Activated naive CD8-positive, alpha-beta T cell (primary cell): ENCODE measurements around the gene ACTC1.
"Not testable (repeated sequence)": the region's sequence is repeated elsewhere in the genome, so short reads cannot be mapped to it uniquely, and the experiment has no call there.

Source experiments
- H3K27ac Mint-ChIP-seq: one replicate; pipeline ENCODE4 v1.8.0; 2021; ENCODE audit warnings: mixed read lengths
- H3K27me3 Mint-ChIP-seq: one replicate; pipeline ENCODE4 v1.8.0; 2021; ENCODE audit warnings: mixed read lengths
- H3K36me3 Mint-ChIP-seq: one replicate; pipeline ENCODE4 v1.8.0; 2021; ENCODE audit warnings: mixed read lengths
- H3K4me1 Mint-ChIP-seq: one replicate; pipeline ENCODE4 v1.8.0; 2021; ENCODE audit warnings: low read depth, mixed read lengths
- H3K4me3 Mint-ChIP-seq: one replicate; pipeline ENCODE4 v1.8.0; 2021; ENCODE audit warnings: mild to moderate bottlenecking, mixed read lengths
- H3K9me3 Mint-ChIP-seq: one replicate; pipeline ENCODE4 v1.8.0; 2021; ENCODE audit warnings: low read depth, mixed read lengths

The ACTC1 gene

DNA sequence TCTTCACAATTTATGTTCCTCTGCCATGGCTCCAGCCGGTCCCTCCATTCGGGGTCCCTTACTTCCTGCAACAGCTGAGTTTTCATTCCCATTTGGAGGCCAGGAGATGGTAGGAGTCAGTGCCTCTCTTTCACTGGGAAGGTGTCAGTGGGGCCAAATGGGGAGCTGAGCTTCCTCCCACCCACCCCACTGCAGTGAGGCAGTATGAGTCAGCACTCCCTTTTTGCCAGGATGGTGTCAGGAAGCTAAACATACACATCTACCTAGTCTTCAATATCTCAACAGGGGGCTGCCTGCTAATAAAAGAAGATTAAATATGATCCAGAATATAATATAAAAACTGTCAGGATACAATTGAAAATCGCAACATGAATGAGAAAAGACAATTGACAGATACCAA is 12.7 kb upstream of the ACTC1 start:
- H3K9me3 Mint-ChIP-seq, result peaks cover 4% of the 10 kb centered on the region
- H3K4me1 Mint-ChIP-seq, result no peaks in the 10 kb centered on the region
- no peaks in the 10 kb centered on the region for H3K36me3 Mint-ChIP-seq
- H3K27ac Mint-ChIP-seq, result no peak overlapping the region
- H3K27me3 Mint-ChIP-seq, result peaks cover 24% of the 10 kb centered on the region
- H3K4me3 Mint-ChIP-seq, result no peak overlapping the region

DNA sequence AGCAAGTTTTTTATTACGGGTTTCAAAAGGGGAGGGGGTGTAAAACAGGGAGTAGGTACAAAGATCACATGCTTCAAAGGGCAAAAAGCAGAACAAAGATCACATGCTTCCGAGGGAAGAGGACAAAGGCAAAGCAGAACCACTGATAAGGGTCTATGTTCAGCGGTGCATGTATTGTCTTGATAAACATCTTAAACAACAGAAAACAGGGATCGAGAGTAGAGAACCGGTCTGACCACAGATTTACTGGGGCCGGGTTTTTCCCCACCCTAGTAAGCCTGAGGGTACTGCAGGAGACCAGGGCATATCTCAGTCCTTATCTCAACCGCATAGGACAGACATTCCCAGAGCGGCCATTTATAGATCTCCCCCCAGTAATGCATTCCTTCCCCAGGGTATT is 11.9 kb upstream of the ACTC1 start:
- H3K36me3 Mint-ChIP-seq, H3K4me1 Mint-ChIP-seq, H3K4me3 Mint-ChIP-seq, H3K9me3 Mint-ChIP-seq, H3K27ac Mint-ChIP-seq: not testable (repeated sequence)
- H3K27me3 Mint-ChIP-seq, result peaks cover 22% of the 10 kb centered on the region

DNA sequence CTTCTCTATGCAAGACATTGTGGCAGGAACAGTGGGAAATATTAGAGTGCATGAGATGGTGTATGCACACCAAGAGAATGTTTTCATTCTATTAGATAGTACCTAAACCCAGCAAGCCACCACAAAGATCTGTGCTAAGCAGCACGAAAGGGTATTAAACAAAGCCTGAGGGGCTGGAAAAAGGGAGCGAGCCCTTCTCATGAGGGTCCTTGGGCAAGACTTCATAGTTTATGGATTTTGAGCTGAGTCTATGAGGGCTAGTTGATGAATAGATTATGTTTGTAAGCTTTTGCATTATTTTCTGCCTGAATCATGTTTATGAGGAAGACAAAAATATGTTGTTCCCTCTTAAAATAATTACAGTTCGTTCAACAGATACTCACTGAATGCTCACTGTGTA is 9.4 kb upstream of the ACTC1 start:
- Mint-ChIP-seq H3K27ac (no peak overlapping the region), H3K4me1 (no peaks in the 10 kb centered on the region), H3K27me3 (peaks cover 22% of the 10 kb centered on the region), H3K9me3 (peaks cover 4% of the 10 kb centered on the region), H3K4me3 (no peak overlapping the region), H3K36me3 (no peaks in the 10 kb centered on the region)

DNA sequence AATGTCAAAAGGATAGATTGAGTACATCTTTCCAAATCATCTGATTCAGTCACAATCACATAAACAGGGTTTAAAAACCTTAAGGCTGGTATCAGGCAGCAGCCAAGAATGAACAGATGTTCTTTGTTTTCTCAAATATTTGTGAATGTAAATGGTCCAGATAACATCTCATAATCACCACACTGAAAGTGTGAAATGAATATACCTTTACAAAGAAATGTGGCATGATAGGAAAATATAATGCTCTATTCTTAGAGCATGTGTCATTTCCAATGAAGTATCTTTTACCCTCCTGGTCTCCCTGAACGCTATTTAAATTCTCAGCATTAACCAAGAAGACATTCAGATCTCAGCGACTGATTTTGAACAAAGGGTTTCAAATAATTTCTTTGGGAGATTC is 8.8 kb upstream of the ACTC1 start:
- H3K4me1 Mint-ChIP-seq, result no peaks in the 10 kb centered on the region
- H3K27ac Mint-ChIP-seq, result peak overlapping the region; percentile 42
- no peak overlapping the region for H3K4me3 Mint-ChIP-seq
- peaks cover 21% of the 10 kb centered on the region for H3K27me3 Mint-ChIP-seq
- peaks cover 4% of the 10 kb centered on the region for H3K9me3 Mint-ChIP-seq
- H3K36me3 Mint-ChIP-seq, result no peaks in the 10 kb centered on the region

DNA sequence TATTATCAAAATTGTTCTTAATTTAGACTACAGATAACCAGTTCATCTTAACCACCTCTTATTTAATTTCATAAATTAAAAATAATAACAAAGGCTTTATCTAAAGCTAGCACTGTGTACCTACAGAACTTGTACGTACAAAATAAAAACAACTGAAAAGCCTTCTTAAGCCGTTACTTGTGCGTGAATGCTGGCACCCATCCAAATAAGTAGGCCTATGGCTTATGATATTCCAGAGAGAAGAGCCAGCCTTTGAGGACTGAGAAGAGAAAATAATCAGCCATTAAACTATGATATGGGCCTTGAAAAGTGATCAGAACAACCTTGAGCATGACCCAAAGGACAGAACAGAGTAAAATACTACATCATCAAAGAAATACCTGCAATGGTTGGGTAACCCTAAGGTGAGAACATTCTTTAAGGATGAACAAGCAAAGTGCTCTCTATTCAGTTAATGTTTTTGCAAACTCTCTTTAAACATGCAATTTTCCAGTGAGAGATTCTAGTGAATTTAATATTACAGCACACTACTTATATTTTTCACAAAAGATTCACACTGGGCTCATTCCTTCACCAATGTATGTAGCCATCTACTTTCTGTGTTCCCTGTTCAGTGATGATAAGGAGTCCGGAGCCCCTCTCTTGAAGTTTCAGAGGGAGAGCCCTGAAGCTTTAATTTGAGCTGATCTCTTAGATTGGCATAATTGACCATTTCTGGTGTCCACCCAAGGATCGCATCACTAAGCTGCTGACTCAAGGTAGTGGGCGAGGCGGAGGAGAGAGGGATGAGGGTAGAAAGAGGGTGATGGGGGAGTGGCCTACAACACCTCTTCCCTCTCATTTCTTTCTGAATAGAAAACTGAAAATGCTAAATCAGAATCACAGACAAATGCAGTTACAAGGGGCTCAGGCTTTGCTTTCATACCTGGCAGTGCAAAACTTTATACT is 7.7 kb upstream of the ACTC1 start:
- Mint-ChIP-seq H3K9me3 (peaks cover 4% of the 10 kb centered on the region), H3K4me3 (no peak overlapping the region), H3K27ac (no peak overlapping the region), H3K4me1 (no peaks in the 10 kb centered on the region), H3K27me3 (peaks cover 23% of the 10 kb centered on the region), H3K36me3 (no peaks in the 10 kb centered on the region)

DNA sequence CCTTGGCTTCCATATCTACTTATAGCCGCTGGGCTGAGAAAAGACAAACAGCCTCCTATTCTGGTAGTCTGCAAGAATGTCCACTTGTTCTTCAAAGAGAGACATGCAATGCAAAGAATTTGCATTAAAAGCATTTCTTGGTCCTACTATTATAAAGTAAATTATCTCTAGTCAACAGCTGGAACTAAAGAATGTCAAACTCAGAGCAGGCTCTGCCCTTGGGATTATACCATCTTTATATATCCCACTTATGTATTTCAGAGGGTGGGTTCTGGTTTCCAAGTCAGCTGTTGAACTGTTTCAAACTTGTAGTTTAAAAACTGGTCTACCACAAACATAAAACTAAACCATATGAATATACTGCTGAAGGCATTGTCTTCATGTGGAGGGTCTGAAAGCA is 7.0 kb upstream of the ACTC1 start:
- peaks cover 24% of the 10 kb centered on the region for H3K27me3 Mint-ChIP-seq
- no peak overlapping the region for H3K4me3 Mint-ChIP-seq
- H3K27ac Mint-ChIP-seq, result no peak overlapping the region
- no peaks in the 10 kb centered on the region for H3K36me3 Mint-ChIP-seq
- no peaks in the 10 kb centered on the region for H3K4me1 Mint-ChIP-seq
- H3K9me3 Mint-ChIP-seq, result peaks cover 4% of the 10 kb centered on the region

DNA sequence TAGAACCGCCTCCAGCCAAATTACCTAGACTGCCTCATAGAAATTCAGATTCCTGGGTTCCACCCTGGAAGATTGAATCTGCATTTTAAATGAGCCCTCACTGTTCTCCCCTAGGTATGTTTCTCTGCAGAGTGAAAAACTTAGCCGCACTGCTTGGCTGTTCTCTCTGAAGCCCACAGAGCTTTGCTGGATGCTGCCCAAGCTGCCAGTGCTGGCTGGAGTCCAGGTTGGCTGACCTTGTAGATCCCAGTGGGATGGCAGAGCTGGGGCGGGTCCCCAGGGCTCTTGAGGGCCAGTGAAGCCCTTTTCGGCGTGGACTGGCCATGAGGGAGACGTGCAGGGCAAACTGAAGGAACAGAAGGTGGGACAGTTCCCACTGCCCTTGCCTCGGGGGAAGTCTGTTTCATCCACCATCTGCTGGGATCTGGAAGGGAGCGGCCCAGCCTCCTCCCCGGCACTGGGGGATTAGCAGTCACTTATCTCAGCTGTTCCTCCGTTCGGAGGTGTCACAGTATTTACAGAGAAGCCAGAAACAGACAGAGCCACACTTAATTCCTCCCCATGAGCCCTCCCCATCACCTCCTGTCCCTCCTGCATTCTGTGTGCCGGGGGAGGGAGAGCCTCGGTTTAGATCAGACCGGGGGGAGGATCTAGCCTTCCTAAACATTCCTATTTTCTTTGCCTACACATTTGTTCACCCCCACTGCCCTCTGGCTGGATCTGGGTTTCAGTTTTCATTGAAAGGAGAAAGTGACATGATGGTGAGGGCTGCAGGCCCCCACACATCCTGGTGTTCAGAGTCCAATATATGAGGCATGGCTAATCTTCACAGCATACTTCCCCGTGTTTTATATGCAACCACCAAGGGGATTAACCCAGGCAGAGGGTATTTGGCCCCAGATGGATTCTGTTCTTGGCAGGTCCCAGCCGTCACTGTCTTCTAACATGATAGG is 4.1 kb upstream of the ACTC1 start:
- no peaks in the 10 kb centered on the region for H3K36me3 Mint-ChIP-seq
- H3K4me3 Mint-ChIP-seq, result no peak overlapping the region
- H3K27ac Mint-ChIP-seq, result no peak overlapping the region
- H3K9me3 Mint-ChIP-seq, result no peaks in the 10 kb centered on the region
- H3K27me3 Mint-ChIP-seq, result peaks cover 18% of the 10 kb centered on the region
- H3K4me1 Mint-ChIP-seq, result peaks cover 2% of the 10 kb centered on the region

DNA sequence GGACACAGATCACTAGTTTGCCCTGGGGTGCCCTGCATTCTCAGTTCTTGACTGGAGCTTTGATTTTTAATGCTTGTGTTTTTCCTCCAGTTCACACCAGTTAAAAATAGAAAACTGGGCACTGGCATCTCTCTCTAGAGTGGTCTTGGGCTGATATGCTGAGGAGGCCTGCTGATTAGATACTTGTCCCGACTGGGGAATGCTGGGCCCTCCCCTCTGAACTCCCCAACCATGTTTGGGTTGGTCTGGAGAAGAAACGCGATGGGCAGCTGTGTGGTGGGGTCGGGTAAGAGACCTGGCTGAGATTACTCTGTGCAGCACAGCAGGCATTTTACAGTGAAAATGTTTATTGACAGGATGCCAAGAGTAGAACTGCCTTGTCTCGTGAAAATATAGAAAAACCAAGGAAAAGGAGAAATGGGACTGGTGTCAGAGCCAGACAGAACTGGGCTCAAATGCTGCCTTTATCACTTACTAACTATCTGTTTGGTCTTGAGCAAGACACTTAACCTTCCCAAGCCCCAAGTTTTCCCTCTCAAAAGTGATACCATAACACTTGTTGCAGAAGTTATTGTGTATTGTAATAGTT is 1.6 kb upstream of the ACTC1 start:
- H3K27me3 Mint-ChIP-seq, result peaks cover 32% of the 10 kb centered on the region
- no peaks in the 10 kb centered on the region for H3K36me3 Mint-ChIP-seq
- no peak overlapping the region for H3K4me3 Mint-ChIP-seq
- H3K4me1 Mint-ChIP-seq, result peaks cover 2% of the 10 kb centered on the region
- H3K9me3 Mint-ChIP-seq, result no peaks in the 10 kb centered on the region
- no peak overlapping the region for H3K27ac Mint-ChIP-seq

DNA sequence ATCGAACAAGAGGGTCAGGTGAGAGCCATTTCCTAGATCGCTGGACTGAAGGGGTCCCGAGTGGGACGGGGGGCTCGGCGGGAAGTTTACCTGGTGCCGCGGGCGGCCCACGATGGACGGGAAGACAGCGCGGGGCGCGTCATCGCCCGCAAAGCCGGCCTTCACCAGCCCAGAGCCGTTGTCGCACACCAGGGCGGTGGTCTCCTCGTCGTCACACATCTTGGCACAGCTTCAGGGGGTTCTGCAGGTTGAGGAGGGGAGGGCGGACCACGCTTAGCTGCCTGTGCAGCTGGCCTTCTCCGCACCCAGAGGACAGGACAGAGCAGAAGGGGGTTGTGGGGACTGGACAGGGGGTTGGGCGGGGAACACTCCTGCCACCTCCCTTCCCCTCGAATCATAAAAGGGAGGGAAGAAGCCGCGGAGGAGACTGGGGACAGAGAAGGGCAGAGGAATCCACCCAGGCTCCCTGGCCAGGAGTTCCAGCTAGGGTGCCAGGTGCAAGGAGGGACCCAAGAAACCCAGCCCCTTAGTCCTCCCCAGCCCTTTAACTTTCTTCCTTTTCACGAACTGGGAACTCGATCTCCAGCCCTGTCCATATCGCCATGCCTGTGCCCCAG is 651 bp downstream of the ACTC1 start:
- H3K4me1 Mint-ChIP-seq, result peaks cover 2% of the 10 kb centered on the region
- H3K27me3 Mint-ChIP-seq, result peaks cover 29% of the 10 kb centered on the region
- no peak overlapping the region for H3K4me3 Mint-ChIP-seq
- H3K36me3 Mint-ChIP-seq, result no peaks in the 10 kb centered on the region
- H3K27ac Mint-ChIP-seq, result no peak overlapping the region
- no peaks in the 10 kb centered on the region for H3K9me3 Mint-ChIP-seq

DNA sequence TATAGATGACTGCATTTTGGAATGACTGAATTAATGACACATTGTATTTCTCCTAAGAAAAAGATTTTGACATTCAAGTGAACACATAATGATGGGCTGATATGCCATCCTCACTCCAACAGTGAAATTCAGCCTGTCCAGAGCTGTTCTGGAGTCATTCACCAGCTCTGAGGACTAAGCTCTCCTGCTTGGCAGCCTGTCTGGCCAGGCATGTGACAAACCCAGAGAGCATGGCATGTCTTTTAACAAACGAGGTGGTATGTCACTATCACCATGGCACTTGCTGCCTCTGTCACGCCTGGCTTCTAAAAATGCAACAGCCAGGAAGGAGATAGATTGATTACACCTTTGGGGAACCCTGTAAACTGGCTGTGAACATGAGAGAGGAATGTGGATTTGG is 1.4 kb downstream of the ACTC1 start:
- Mint-ChIP-seq H3K36me3 (no peaks in the 10 kb centered on the region), H3K4me3 (no peak overlapping the region), H3K27ac (no peak overlapping the region), H3K4me1 (peaks cover 2% of the 10 kb centered on the region), H3K27me3 (peaks cover 31% of the 10 kb centered on the region), H3K9me3 (no peaks in the 10 kb centered on the region)

DNA sequence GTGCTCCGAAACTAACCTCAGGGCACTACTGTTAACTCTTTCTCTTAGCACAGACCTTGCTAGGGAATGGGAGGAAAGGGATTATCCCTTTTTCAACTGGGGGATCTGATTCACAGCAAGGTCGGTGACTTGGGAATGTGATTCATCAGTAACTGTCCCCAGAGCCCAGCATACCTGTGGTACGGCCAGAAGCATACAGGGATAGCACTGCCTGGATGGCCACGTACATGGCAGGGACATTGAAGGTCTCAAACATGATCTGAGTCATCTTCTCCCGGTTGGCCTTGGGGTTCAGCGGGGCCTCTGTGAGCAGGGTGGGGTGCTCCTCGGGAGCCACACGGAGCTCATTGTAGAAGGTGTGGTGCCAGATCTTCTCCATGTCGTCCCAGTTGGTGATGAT is 2.3 kb downstream of the ACTC1 start:
- peaks cover 2% of the 10 kb centered on the region for H3K4me1 Mint-ChIP-seq
- H3K36me3 Mint-ChIP-seq, result no peaks in the 10 kb centered on the region
- peaks cover 31% of the 10 kb centered on the region for H3K27me3 Mint-ChIP-seq
- no peaks in the 10 kb centered on the region for H3K9me3 Mint-ChIP-seq
- H3K4me3 Mint-ChIP-seq, result no peak overlapping the region
- no peak overlapping the region for H3K27ac Mint-ChIP-seq

DNA sequence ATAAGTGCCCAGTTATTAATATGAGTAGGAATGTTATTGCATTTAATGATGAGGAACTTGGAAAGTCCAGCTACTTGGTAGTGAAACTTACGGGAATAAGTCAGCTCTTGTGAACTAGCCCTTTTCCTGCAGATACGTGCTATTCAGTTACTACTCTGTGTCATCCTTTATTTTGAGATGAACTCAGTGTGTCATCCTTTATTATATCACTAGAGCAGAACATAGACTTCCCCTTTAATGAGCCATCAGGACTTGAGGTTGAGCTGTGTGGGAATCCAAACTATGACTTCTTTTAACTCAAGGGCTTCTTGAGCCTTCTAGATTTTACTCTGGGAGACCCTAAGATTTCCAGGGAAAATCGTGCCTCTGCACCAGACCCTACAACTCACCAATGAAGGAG is 3.6 kb downstream of the ACTC1 start:
- Mint-ChIP-seq H3K27ac (no peak overlapping the region), H3K4me3 (no peak overlapping the region), H3K27me3 (peaks cover 30% of the 10 kb centered on the region), H3K9me3 (no peaks in the 10 kb centered on the region), H3K36me3 (no peaks in the 10 kb centered on the region), H3K4me1 (peaks cover 2% of the 10 kb centered on the region)

DNA sequence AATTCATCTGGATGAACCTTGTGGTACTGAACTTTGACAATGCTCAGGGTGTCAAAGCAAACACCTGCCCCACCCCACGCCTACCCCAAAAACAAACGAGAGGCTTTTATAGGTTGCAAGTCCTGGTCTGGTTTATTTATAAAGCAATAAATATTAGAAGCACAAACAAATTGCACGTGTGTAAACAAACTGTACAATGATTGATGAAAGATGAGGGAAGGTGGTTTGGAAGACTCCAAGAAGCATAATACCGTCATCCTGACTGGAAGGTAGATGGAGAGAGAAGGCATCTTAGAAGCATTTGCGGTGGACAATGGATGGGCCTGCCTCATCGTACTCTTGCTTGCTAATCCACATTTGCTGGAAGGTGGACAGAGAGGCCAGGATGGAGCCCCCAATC is 5.2 kb downstream of the ACTC1 start:
- no peaks in the 10 kb centered on the region for H3K9me3 Mint-ChIP-seq
- H3K4me1 Mint-ChIP-seq, result peaks cover 1% of the 10 kb centered on the region
- no peak overlapping the region for H3K27ac Mint-ChIP-seq
- no peaks in the 10 kb centered on the region for H3K36me3 Mint-ChIP-seq
- peaks cover 30% of the 10 kb centered on the region for H3K27me3 Mint-ChIP-seq
- H3K4me3 Mint-ChIP-seq, result no peak overlapping the region

DNA sequence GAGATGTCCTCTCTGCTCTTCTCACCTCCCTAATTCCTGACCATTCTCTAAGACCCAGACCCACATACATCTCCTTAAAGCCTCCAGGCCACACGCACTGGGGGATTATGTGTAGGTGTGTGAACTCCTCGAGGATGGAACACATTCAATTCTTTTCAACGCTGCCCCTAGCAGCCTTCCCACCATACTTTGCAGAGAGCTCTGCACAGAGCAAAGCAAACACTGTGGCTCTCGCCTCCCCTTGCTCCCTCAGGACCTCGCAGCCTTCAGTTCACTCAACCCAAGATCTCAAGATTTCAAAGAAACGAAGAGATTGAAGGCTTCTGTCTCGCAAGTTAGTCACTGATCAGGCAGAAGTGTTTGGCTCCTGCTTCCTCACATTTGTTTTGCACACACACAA is 6.0 kb downstream of the ACTC1 start:
- no peak overlapping the region for H3K27ac Mint-ChIP-seq
- no peaks in the 10 kb centered on the region for H3K9me3 Mint-ChIP-seq
- no peaks in the 10 kb centered on the region for H3K36me3 Mint-ChIP-seq
- peaks cover 26% of the 10 kb centered on the region for H3K27me3 Mint-ChIP-seq
- no peaks in the 10 kb centered on the region for H3K4me1 Mint-ChIP-seq
- H3K4me3 Mint-ChIP-seq, result no peak overlapping the region
